Spinal cord (tissue), 10 donors: ENCODE data around the gene ANAPC4. TPM values are rescaled to one million over a fixed set of nuclear protein-coding genes. Genes with fewer than 3 reads are reported as not detected.

Experiments
- DNase-seq, 6 donors: peaks; one replicate each; pipeline versions ENCODE4 v3.0.0 to v3.0.0-alpha.2; 2013 to 2015; ENCODE audit warnings: low spot score in 6 of 6, low read depth in 4 of 6
- H3K27ac ChIP-seq: one replicate; pipeline ENCODE4 v1.5.1; 2013; ENCODE audit warnings: low read depth, low read length, control low read depth
- H3K27me3 ChIP-seq: one replicate; pipeline ENCODE4 v1.6.1; 2013; ENCODE audit warnings: low read length; ENCODE audit not compliant: control insufficient read depth, insufficient read depth
- H3K36me3 ChIP-seq: one replicate; pipeline ENCODE4 v1.6.1; 2013; ENCODE audit warnings: low read length; ENCODE audit not compliant: control insufficient read depth, insufficient read depth
- H3K4me1 ChIP-seq: one replicate; pipeline ENCODE4 v1.6.1; 2013; ENCODE audit warnings: low read length; ENCODE audit not compliant: control insufficient read depth, insufficient read depth
- H3K4me3 ChIP-seq: one replicate; pipeline ENCODE4 v1.5.1; 2013; ENCODE audit warnings: low read depth, low read length, control low read depth
- H3K9me3 ChIP-seq: one replicate; pipeline ENCODE4 v1.6.1; 2013; ENCODE audit warnings: low read length; ENCODE audit not compliant: control insufficient read depth, insufficient read depth
- WGBS: methylation state at CpG from one replicate; pipeline ENCODE4 v1.1.5; 2013; ENCODE audit warnings: missing lambda C conversion rate; ENCODE audit not compliant: insufficient coverage; 5-methylcytosine and 5-hydroxymethylcytosine counted together
- polyA plus RNA-seq, 2 donors: library from polyadenylated mRNA; unstranded; fragments of 120-200 nt; gene quantifications; one replicate each; pipeline ENCODE4 v1.2.1, GENCODE V29; 2013; ENCODE audit not compliant: insufficient read length in 2 of 2
- total RNA-seq, 2 donors: library from RNA; depleted of rRNA in 1 of 2; stranded (reverse); fragments of 120-200 nt in 1 of 2; fragments of >200 nt in 1 of 2; gene quantifications; one replicate each; pipeline versions ENCODE4 v1.2.3 to v1.2.4, GENCODE V29; 2013 to 2014
- donor health status: healthy.

ANAPC4 gene
- total and polyA plus RNA-seq, 4 donors, result 36.2 to 48.8 (median 37.5) TPM

DNA sequence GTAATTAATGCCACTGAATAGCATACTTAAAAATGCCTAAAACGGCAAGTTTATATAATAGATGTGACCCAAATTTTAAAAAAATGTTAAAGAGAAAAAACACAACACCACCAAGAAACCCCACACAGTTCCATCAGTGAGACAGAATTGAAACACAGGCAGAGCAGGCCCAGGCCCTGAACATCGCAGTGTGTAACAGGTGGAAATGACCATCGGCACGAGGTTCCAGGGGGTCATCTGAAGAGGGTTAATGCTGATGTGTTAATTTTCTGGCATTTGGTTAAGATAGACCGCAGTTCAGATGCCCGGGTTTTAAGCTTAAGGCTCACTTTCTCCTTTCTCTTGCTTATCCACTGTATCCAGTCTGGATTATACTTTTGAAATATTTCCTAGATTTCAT lies 66.8 kb downstream of the ANAPC4 start:
- no peak for DNase-seq
- no peaks in the 10 kb centered on the region for H3K36me3 ChIP-seq
- no peaks in the 10 kb centered on the region for H3K27me3 ChIP-seq
- WGBS, result 90% methylated on average over 2 of the region's 6 CpGs
- no peaks in the 10 kb centered on the region for H3K9me3 ChIP-seq
- peaks cover 16% of the 10 kb centered on the region for H3K4me1 ChIP-seq
- no peak overlapping the region for H3K4me3 ChIP-seq
- no peak overlapping the region for H3K27ac ChIP-seq

DNA sequence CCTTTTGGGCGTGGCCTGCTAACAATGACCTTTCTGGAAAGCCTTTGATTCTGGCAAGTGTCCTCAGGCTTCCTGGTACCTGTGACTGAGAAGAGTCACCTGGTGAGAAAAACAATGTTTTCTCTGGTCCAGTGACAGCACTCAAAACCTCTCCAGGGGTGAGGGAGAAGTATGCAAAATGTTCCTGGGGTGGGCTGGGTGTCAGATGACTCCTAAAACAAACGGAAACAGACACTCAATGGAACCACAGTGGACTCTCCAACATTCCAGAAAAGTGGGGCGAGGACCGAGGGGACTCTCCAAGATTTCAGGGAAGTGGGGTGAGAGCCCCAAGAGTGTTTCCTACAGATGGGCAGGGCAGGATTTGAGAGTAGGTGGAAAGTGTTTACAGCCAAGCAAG lies 69.5 kb downstream of the ANAPC4 start:
- WGBS, result 64% methylated on average over 4 of the region's 4 CpGs
- Histone ChIP-seq H3K27ac (no peak overlapping the region), H3K36me3 (no peaks in the 10 kb centered on the region), H3K9me3 (no peaks in the 10 kb centered on the region), H3K27me3 (no peaks in the 10 kb centered on the region), H3K4me3 (no peak overlapping the region), H3K4me1 (peaks cover 4% of the 10 kb centered on the region)
- DNase-seq, result no peak

DNA sequence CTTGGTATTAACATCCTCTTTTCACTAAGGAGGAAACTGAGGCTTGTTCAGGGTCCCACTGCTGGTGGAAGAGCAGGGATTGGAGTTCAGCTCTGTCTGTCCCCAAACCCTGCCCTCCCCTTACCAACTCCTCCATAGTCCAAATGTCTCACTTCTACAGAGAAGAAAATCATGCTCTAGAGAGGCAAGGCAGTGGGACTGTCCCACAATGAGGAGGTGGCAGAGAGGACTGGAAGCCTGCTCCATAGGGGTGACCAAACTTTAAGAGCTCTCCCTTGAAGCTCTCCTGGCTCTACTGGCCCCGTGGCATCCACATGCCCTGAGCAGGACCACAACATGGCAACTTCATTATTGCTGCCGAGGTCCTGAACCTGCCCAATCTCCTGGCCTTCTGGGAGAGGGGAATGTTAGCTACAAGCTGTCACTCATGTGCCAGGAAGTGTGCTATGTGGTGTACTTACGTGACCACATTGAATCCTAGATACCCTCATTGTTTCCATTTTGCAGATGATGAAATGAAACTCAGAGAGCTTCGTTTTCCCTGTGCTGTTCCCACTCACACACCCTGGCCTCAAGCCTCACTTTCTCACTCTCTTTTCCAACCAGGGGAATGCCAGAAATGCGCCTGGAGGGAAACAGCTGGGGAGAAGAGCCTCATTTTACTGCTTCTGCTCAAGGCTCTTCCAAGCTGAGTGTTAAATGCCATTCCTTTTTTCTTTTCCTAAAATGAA lies 71.5 kb downstream of the ANAPC4 start:
- Histone ChIP-seq H3K4me1 (no peaks in the 10 kb centered on the region), H3K4me3 (no peak overlapping the region), H3K36me3 (no peaks in the 10 kb centered on the region), H3K27ac (no peak overlapping the region), H3K9me3 (no peaks in the 10 kb centered on the region), H3K27me3 (no peaks in the 10 kb centered on the region)
- WGBS, result 100% methylated on average over 2 of the region's 5 CpGs
- DNase-seq, result peak in 1 of 6 donors; percentile 59

DNA sequence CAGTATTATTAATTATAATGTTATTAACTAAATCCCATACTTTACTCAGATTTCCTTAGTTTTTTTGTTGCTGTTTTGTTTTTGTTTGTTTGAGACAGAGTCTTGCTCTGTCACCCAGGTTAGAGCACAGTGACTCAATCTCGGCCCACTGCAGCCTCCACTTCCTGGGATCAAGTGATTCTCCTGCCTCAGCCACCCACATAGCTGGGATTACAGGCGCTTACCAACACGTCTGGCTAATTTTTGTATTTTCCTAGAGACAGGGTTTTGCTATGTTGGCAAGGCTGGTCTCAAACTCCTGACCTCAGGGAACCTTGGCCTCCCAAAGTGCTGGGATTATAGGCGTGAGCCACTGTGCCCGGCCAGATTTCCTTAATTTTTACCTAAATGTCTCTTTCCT lies 72.2 kb downstream of the ANAPC4 start:
- 83% methylated on average over 5 of the region's 5 CpGs for WGBS

DNA sequence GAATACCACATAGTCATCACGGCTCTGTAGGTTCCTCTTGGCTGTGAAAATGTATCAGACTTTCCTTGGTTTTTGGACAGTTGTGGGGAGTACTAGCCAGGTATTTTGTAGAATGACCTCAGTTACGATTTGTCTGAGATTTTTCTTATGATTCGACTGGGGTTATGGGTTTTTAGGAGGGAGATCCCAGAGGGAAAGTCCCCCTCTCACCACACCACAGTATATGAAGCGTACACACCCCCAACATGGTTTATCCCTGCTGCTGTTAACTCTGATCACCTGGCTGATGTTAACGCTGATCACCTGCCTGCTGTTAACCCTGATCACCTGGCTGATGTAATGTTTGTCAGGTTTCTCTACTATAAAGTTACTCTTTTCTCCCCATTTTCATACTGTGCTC lies 72.6 kb downstream of the ANAPC4 start:
- no CpG with 5 or more reads among the region's 5 CpGs for WGBS
- Histone ChIP-seq H3K9me3 (no peaks in the 10 kb centered on the region), H3K27ac (no peak overlapping the region), H3K27me3 (no peaks in the 10 kb centered on the region), H3K4me3 (no peak overlapping the region), H3K4me1 (no peaks in the 10 kb centered on the region), H3K36me3 (no peaks in the 10 kb centered on the region)
- DNase-seq, result no peak

More for the DNA sequence above, 72.2 kb downstream of the ANAPC4 start:
- H3K36me3 ChIP-seq, result no peaks in the 10 kb centered on the region
- H3K27ac ChIP-seq, result no peak overlapping the region
- H3K9me3 ChIP-seq, result no peaks in the 10 kb centered on the region
- no peaks in the 10 kb centered on the region for H3K4me1 ChIP-seq
- DNase-seq, result no peak
- no peaks in the 10 kb centered on the region for H3K27me3 ChIP-seq
- no peak overlapping the region for H3K4me3 ChIP-seq

DNA sequence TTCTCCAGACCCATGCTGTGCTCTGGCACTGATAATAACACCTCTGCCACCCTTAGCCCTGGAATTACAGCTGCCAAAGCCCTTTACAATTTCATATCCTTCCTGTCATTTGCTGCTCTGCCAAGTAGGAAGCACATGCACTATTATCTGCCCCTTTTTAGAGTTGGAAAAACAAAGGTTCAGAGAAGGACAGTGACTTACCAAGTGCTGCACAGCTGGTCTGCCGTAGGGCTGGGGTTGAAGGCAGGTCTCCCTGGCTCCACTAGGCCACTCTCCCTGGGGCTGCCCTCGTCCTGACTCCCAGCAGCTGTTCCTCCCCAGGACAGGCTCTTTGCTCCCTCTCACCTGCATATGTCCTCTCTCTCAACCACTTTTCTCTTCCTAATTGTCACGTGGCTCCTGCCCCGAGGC lies 73.4 kb downstream of the ANAPC4 start:
- 81% methylated on average over 4 of the region's 4 CpGs for WGBS
- no peaks in the 10 kb centered on the region for H3K27me3 ChIP-seq
- H3K4me3 ChIP-seq, result no peak overlapping the region
- H3K9me3 ChIP-seq, result no peaks in the 10 kb centered on the region
- DNase-seq, result no peak
- H3K27ac ChIP-seq, result no peak overlapping the region
- no peaks in the 10 kb centered on the region for H3K4me1 ChIP-seq
- no peaks in the 10 kb centered on the region for H3K36me3 ChIP-seq

DNA sequence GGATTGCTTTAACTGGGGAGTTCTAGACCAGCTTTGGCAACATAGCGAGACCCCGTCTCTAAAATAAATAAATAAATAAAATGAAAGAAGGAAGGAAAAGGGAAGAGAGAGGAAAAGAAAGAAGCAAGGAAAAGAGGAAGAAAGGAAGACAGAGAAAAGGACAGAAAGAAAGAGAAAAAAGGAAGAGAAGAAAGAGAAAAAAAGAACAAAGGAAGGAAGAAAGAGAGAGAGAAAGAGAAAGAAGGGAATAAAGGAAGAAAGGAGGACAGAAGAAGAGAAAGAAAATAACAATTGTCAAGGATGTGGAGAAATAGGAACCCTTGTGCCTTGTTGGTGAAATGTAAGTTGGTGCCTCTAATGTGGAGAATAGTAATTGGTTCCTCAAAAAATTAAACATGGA lies 74.6 kb downstream of the ANAPC4 start:
- H3K27ac ChIP-seq, result no peak overlapping the region
- H3K9me3 ChIP-seq, result no peaks in the 10 kb centered on the region
- WGBS, result no CpG with 5 or more reads among the region's 2 CpGs
- no peak overlapping the region for H3K4me3 ChIP-seq
- no peak for DNase-seq
- H3K4me1 ChIP-seq, result no peaks in the 10 kb centered on the region
- no peaks in the 10 kb centered on the region for H3K27me3 ChIP-seq
- H3K36me3 ChIP-seq, result no peaks in the 10 kb centered on the region

DNA sequence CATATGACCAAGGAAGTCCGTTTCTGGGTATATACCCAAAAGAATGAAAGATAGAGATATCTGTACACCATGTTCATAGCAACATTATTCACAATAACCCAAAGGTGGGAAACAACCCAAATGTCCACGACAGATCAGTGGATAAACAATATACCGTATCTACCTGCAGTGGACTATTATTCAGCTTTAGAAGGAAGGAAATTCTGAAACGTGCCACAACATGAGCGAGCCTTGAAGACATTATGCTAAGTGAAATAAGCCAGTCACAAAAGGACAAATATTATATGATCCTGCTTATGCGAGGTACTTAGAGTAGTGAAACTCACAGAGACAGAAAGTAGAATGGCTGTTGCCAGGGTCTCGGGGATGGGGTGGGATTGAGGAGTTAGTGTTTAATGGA lies 75.0 kb downstream of the ANAPC4 start:
- no peaks in the 10 kb centered on the region for H3K36me3 ChIP-seq
- H3K9me3 ChIP-seq, result no peaks in the 10 kb centered on the region
- DNase-seq, result no peak
- H3K27ac ChIP-seq, result no peak overlapping the region
- H3K27me3 ChIP-seq, result no peaks in the 10 kb centered on the region
- H3K4me3 ChIP-seq, result no peak overlapping the region
- H3K4me1 ChIP-seq, result no peaks in the 10 kb centered on the region
- WGBS, result 88% methylated on average over 3 of the region's 7 CpGs

DNA sequence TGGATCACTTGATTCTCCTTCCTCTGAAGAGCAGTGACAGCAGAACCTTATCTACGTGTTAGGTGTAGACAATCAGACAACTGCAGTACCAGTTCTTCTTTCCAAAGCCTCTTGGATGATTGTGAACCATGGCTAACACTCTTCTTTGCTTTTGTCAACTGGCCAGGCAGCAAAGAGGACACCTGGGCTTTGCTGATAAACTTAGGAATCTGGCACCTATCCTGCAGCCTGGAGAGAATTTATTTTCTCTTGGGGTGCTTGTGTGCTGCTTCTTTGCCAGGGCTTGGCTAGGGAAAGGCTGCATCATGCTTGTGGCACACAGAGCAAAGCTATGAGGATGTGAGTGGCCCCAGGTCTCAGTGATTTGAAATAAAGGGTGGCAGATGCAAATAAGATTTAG lies 77.4 kb downstream of the ANAPC4 start:
- peak in 2 of 6 donors; percentile 30 to 33 for DNase-seq

DNA sequence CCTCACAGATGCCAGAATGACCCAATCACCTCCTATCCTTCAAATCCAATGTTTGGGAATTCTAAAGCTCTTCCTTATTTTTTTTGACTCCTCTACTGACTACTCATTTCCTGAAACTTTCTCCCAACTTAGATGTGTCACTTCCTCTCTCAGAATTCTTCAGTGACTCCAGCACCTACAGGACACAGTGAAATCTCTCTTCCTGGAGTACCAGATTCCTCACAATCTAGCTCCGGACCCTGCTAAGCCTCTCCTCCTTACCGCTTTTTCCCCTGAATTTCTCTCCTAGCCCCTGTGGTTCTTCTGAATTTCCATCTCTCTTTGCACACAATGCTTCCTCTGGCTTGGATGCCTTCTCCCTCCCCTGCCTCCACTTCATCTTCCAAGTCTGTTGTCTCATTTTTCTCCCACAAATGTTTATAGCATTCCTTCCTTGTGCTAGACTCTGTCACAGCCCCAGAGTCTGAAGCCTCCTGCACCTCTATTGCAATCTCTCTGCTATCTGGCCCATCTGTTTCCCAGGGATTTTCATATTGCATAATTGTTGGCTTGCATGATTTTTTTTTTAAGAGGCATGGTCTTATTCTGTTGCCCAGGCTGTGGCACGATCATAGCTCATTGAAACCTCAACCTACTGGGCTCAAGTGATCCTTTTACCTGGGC lies 80.1 kb downstream of the ANAPC4 start:
- WGBS, result 92% methylated on average over 3 of the region's 3 CpGs
- no peak for DNase-seq
- Histone ChIP-seq H3K4me3 (no peak overlapping the region), H3K9me3 (no peaks in the 10 kb centered on the region), H3K27me3 (no peaks in the 10 kb centered on the region), H3K27ac (no peak overlapping the region), H3K4me1 (no peaks in the 10 kb centered on the region), H3K36me3 (no peaks in the 10 kb centered on the region)

More for the DNA sequence above, 77.4 kb downstream of the ANAPC4 start:
- Histone ChIP-seq H3K9me3 (no peaks in the 10 kb centered on the region), H3K36me3 (no peaks in the 10 kb centered on the region), H3K4me3 (no peak overlapping the region), H3K4me1 (no peaks in the 10 kb centered on the region), H3K27me3 (no peaks in the 10 kb centered on the region), H3K27ac (no peak overlapping the region)
- WGBS, result 86% methylated on average over 1 of the region's 1 CpG
